Measurements from ENCODE around the gene TMEM54.

The TMEM54 gene, protein sequence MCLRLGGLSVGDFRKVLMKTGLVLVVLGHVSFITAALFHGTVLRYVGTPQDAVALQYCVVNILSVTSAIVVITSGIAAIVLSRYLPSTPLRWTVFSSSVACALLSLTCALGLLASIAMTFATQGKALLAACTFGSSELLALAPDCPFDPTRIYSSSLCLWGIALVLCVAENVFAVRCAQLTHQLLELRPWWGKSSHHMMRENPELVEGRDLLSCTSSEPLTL

DNA sequence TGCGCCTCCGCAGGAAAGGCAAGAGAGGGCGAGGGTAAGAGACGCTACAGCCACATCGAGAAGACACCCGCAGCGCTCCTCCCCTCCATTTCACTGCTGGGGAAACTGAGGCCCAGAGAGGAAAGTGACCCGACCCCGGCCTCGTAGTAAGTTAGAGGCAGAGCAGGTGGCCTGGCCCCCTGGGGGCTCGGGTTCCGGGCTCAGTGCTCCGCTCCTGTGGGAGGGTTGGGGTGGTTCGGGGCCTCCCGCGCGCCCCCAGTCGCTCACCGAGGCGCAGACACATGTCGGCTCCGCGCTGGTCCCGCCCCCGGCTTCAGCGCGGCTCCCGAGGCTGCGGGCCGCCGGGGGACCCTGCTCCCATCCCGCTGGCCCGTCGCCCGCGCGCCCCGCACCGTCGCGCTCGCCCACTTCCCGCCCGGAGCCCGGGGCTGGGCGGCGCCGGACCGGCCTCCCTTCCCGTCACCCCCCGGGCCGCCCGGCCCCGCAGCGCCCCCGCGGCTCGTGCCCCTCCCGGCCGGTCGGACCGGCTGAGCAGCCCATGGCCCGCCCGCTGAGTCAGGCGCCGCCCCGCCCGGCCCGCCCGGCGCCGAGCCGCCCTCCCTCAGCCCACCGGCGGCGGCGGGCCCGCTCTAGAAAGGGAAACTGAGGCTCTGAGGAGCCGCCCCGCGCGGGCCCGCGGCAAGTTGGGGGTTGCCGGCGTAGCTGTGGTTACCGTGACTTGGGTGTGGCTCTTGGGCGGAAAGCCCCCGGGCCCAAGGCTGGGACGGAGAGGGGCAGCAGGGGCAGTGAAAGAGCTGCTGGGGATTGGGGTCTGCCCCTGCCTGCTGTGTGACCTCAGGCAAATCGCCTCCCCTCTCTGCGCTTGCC is at the start of gene TMEM54:
TMEM54 (minus strand) TSS at position 434 of the 867 bp plus-strand sequence; CDS start at position 283, 151 bp downstream.
- no peak for DNase-seq (ENCODE audit: low read depth)

DNA sequence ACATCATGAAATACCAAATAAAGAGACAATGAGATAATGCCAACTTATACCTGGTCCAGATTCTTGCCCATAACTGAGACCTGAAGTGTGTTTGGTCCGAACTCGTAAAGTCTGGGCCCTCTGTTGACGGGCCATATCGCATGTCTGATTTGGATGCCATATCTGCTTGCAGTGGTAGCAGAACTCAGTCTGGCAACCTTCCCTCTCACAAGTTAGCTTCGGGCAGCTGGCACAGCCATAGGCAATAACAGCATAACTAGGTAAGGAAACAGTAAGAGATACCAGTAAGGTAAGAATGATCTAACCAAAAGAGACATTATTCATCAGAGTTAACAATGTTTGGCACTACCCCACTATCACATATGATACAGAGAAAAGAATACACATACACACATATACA is 48.3 kb upstream of the TMEM54 start:
- no peak for DNase-seq (ENCODE audit: low read depth)

DNA sequence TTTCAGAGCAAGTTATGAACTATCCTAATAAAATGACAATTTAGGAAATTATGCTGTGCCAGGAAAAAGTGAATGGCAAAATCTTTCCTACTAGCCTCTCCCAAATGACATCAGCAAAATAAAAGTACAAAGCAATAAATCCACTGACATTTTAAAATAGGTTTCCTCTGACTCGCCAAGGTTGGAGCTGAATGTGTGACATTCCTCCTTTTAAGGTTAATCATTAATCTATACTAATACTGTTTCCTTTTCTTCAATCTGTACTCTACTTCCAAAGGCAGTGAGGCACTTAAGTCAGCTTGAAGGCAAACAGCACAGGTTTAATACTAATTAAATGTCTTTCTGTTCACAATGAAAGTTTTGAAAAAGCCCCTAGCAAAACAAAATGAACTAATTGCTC is 47.7 kb upstream of the TMEM54 start:
- DNase-seq (ENCODE audit: low read depth), result no peak

DNA sequence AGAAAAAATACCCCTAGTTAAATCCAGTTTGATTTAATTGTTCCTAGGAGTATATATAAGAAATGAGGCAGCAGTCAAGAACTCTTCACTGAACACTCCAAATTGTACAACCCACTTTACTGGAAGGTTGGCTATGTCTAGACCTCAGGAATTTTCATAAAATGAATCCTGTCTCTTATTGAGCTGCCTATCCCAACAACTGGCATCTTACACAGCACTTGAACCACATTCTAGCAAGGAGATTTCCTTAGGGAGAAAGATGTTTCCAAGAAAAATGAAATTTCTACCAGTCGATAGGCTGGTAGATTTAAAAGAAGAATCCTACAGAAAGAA is 47.2 kb upstream of the TMEM54 start:
- DNase-seq (ENCODE audit: low read depth), result no peak

DNA sequence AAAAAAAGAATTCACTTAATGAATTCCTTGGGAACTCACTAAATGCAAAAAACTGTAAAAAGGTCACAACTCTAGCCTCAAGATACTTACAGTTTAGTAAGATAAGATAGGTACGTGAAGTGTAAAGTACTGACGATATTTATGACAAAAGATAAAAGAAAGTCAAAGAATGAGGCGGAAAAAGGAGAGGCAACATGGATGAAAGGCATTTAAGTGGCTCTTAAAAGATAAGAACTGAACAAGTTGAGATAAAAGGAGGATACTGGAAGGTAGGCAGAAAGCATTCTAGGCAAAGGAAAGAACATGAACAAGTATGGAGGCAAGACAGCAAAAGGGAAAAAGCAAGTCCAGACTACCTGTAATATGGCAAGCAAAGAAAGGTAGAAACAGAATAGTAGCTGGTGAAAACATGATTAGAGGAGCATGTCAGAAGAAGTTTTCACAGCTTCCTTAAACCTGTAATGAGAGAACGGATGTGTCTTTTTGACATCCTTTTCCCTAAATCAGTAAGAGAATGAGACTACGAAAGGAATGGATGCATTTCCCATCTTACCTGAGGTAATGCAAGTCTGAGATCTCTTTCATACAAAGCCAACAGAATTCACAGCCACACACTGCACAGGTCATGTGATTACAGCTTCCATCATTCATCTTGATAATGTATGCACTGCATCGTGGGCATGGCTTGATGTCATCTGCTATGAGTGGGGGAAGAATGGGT is 46.6 kb upstream of the TMEM54 start:
- DNase-seq (ENCODE audit: low read depth), result no peak

DNA sequence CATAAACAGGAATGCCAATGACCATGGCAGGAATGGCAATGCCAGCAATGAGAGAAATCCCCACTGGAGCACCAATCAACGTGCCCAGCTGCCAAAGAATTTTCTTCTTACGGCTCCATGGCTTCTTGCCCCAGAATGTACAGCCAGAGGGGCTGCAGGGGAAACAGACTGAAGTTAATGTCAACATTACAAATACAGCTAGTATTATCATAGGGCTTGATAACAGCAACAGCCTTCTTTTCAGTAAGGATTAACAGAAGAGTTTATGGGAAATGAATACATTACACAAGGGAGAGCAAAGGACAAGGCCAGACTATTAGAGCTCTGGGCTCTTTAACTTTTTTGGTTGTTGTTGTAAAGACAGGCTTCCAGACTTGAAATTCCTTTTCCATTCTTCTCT is 45.2 kb upstream of the TMEM54 start:
- no peak for DNase-seq (ENCODE audit: low read depth)

DNA sequence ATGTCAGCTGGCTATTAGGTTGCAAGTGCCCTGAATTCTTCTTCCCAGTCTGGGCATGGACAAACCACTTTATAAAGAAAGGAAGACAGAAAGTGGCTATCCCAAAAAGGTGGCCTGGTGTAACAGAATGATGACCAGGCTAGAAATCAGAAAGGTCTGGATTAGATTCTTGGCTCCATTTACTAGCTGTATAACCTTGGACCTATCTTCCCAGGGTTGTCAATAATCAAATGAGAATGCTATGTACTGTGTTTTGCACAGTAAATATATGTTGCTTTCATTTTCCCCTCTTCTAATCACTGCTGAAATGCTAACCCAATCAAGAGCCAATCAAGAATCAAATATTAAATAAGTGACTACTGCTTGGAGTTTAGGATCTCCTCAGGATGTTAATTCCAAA is 43.0 kb upstream of the TMEM54 start:
- DNase-seq (ENCODE audit: low read depth), result no peak

DNA sequence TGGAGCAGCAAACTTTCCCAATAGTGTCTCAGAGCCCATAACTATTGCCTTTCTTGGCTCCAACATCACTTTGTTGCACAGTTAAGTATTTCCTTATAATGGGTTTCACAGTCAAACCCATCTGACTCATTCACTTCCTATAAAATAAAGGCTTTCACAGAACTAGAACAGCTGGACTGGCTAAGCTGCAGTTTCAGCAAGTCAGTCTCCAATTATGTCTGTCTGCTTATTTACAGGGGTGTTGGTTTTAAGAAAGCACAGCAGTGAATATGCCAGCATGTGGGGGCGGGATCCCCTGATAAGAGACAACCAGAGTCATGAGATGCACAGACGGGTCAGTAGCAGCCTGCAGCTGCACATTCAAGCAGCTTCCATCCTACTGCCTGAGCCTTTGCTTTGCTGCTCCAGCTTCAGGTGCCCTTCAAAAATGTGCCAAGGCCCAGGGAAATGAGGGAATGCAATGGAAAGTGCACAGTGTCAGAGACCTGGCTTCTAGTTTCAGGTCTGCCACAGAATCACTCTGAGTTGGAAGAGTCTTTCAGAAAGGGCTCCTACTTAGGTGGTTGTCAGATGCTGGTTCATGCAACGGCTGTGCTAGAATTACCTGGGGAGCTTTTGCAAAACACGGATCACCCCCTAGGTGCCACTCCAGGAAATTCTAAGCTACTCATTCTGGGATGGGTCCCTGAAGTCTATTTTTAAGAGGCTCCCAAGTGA is 38.6 kb upstream of the TMEM54 start:
- no peak for DNase-seq (ENCODE audit: low read depth)

DNA sequence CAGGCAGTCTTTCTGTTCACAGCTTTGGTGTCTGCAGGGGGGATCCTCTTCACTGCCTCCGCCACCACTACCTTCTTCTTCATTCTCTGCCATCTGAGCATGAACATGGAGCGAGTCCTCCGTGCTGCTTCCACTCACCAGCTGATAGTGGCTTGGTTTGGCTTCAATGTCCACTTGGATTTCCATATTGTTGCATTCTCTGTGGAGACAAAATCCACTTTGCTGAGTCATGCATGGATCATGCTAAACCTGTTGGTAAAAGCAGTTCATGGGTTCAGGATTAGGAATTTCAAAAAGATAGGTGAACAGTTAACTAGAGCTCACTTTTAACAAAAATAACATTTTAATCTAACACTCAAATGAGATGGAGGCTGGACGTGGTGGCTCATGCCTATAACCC is 35.9 kb upstream of the TMEM54 start:
- no peak for DNase-seq (ENCODE audit: low read depth)

DNA sequence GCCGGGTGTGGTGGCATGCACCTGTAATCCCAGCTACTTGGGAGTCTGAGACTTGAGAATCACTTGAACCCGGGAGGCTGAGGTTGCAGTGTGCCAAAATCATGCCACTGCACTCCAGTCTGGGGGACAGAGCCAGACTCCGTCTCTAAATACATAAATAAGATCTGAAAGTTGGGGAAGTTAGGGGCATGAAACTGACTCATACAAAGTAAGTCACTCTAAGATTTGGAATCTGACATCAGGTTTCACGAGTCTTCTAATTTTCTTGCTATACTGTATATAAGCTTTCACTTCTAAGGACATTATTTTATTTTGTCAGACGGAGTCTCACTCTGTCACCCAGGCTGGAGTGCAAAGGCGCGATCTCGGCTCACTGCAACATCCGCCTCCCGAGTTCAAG is 33.3 kb upstream of the TMEM54 start:
- DNase-seq (ENCODE audit: low read depth), result no peak

DNA sequence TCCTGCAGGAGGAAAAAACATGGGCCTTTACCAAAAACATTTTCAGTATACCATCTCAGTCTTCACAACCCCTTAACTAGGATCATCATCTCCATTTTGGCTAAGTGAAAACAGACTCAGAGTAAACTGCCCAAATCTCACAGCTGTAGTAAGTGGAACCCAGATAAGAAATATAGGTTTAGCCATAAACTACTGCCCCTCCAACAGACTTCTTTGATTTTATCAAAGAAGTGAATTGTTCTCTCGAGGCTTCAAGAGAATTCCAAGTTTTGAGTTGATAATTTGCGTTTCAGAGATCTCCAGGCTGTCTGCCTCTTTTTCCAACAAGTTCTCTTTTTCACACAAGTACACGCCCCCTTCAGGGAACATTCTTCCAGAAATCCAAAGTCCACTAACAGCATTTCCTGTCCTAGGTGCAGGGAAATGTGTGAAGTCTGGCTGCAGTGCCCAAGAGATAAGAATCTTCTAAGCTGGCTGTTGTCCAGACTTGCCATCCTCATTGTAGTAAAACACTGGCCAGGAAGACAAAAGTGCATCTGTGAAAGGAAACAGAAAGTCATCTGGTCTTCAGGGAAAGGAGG is 32.6 kb upstream of the TMEM54 start:
- no peak for DNase-seq (ENCODE audit: low read depth)

DNA sequence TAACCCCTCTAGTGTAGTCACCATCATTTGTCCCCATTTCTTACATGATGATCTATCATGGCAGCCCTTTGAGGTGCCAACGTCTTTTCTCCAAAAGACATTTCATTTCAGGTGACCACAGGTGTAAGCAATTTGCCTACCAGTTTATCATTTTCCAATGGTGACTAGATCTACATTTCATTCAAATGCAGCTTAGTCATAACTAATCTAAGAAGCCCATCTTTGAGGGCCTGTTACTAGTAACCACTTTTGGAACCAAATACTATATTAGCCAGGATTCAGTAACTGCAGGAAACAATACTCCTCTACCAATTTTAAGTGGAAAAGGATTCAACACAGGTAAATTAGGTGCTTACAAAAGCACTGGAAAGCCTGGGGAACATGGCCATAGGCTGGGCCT is 30.6 kb upstream of the TMEM54 start:
- no peak for DNase-seq (ENCODE audit: low read depth)

DNA sequence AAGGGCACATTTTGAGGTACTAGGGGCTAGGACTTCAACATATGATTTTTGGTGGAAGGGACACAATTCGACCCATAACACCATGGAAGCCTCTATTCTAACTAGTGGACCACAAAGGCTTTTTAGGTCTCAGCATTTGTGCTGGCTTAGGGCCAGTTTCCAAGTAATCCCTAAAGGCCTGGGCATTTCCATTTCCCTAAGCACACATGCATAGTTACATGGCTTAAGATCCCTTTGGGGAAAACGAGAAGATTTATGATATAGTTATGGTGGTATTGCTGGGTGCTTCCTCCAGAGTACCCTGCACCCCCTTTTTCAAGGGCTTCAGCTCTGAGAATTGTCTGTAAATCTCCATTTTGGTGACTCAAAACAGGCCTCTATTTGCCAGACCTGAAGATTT is 28.2 kb upstream of the TMEM54 start:
- no peak for DNase-seq (ENCODE audit: low read depth)

DNA sequence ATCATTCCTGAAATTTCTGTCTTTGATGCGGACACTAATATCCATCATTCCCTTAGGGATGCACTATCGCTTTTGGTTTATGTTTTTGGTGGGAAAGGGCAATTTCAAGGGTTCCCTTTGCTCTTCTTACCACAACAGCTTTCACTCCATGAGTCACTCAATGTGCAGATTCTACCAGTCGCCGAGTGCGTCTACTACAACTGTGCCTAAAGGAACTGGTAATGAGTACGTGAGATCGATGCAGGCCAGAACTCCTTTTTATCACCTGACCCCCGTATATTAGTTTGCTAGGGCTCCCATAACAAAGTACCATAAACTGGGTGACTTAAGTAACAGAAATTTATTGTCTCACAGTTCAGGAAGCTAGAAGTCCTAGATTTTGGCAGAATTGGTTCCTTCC is 27.5 kb upstream of the TMEM54 start:
- no peak for DNase-seq (ENCODE audit: low read depth)

DNA sequence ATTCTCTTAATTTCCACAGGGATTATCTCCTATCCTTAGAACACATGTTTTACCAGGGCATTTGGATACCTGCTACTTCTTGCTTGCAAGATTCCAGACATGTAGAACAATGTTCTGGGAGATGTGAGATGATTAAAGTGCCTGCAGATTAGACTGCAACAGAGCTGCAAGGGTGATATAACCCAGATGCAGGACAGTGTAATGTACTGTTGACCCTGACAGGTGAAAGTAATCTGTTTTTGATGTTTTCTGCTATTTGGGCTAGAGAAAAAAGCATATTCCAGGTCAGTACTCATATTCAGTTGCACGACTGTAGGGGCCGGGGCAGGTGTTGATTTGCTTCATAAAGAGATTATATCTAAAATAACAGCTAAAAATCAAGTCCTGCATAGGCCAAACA is 27.1 kb upstream of the TMEM54 start:
- no peak for DNase-seq (ENCODE audit: low read depth)

DNA sequence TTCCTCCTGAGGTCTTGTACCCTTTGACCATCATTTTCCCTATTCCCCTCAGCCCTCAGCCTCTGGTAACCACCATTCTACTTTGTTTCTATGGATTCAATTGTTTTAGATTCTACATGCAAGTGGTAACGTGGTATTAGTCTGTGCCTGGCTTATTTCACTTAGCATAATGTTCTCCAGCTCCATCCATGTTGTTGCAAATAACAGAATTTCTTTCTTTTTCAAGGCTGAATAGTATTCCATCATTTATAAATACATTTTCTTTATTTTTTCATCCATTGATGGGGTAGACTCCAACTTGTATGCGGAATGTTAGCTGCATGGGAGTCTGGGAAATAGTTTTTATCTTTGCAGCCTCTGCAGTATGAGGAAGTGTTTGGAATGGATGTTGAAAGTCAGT is 26.3 kb upstream of the TMEM54 start:
- no peak for DNase-seq (ENCODE audit: low read depth)

DNA sequence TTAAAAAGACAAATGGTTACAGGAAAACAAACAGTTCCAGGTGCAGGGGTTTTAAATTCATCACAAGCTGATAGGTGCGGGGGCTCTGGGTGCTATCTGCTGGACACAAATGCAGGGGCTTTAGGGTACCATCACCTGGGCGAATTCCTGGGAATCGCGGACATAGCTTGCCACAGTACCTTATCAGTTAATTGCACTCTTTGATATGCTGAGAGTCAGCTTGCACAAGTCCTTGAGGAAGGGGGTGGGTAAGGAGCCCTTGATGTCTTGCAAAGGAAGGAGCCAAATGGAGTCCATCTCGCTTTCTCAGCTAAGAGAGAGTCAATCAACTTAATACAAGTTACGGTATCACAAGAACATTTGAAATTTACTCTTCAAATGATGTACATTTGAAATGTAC is 25.4 kb upstream of the TMEM54 start:
- no peak for DNase-seq (ENCODE audit: low read depth)

DNA sequence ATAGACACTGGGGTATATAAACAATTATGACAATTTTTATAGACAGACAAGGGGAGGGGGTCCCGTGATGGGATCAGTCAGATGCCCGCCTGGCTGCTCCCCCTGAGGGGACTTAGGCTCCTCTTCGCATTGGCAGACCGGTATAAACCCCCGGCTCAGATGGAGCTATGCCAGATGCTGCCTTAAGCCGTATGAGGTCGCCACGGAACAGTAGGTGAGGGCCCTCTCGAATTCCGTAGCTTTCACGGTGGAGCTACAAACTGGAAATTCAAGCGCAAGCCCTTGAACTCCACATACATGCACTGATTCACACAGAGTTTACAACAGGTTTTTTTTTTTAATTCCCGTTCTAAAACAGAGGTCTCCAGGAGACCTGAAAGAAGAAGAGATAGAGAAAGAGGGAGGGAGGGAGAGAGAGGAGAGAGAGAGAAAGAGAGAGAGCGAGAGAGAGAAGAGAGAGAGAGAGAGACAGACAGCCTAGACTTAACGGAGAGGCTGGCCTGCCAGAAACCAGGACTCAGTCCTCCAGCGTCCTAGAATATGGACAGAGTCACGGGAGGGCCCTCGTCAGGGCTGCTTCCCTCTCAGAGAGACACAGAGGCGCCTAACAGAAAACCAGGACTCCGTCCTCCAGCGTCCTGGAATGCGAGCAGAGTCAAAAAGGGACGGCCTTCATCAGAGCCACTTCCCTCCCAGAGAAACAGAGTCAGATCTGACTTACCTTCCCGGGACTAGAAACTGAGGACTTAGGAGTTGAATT is 24.4 kb upstream of the TMEM54 start:
- no peak for DNase-seq (ENCODE audit: low read depth)

DNA sequence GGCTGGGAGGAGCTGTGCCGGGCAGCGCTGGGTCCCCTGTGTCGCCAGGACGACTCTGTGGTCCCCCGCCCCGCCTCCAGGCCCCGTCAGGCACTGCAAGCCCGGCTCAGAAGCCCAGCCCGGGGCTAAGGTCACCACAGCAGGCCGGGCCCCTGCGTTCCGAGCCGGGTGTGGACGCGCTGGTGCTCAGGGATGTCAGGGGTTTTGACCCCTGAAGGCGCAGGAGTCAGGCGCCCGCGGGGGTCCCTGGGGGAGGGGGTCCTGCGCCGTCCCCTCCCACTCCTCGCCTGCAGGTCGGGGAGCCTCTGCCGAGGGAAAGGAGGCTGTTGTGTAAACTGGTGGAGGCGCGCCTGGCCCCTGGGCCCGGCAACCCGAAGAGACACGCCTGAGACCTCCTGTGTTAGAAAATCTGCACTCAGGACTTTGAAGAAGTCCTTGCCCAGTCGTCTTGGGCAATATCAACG is 23.7 kb upstream of the TMEM54 start:
- DNase-seq (ENCODE audit: low read depth), result no peak

DNA sequence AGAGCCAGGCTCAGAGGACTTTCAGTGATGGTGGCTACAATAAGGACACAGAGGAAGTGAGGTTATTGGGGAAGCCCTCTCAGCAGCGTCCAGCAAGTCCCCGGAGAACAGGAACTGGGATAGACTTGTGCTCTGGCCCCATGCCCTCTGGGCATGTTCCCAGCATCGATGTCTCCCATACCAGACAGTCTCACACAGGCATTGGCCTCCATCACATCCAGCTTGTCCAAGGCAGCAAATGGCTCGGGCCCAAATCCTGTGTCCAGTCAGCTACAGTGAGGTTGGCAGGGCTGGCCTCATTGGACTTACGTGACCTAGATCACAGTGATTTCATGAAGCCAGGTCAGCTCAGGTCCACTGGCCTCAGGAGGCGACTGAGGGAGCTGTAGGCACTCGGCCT is 19.6 kb upstream of the TMEM54 start:
- no peak for DNase-seq (ENCODE audit: low read depth)
